ENCODE data around the gene C1orf53. TPM values are rescaled to one million over a fixed set of nuclear protein-coding genes. Genes with fewer than 3 reads are reported as not detected.
A peak's percentile ranks its signal among the peaks of the same experiment; 100 is the strongest.

The C1orf53 gene
- total and polyA plus RNA-seq, 12 donors, result 8.9 to 63.8 (median 15.4) TPM

- TF ChIP-seq, protein P1, sequence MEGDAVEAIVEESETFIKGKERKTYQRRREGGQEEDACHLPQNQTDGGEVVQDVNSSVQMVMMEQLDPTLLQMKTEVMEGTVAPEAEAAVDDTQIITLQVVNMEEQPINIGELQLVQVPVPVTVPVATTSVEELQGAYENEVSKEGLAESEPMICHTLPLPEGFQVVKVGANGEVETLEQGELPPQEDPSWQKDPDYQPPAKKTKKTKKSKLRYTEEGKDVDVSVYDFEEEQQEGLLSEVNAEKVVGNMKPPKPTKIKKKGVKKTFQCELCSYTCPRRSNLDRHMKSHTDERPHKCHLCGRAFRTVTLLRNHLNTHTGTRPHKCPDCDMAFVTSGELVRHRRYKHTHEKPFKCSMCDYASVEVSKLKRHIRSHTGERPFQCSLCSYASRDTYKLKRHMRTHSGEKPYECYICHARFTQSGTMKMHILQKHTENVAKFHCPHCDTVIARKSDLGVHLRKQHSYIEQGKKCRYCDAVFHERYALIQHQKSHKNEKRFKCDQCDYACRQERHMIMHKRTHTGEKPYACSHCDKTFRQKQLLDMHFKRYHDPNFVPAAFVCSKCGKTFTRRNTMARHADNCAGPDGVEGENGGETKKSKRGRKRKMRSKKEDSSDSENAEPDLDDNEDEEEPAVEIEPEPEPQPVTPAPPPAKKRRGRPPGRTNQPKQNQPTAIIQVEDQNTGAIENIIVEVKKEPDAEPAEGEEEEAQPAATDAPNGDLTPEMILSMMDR (IDR thresholded peaks at IDR 0.05), result no peak
- no peak for TF ChIP-seq POLR2A (IDR thresholded peaks at IDR 0.05)
- no peak for DNase-seq
- peaks cover 0 to 5% of the 10 kb centered on the region in 2 donors for H3K4me1 ChIP-seq (replicated peaks in 1 of 2)
- intact Hi-C loops (cut with DNase I), result no loop called here
- no peaks in the 10 kb centered on the region for H3K36me3 ChIP-seq (replicated peaks in 1 of 2)
- H3K27ac ChIP-seq, result peak overlapping the region; percentile 48 to 92 (median 90)
- WGBS, 4 donors, result 17 to 31% (median 23%) methylated on average over 4 to 6 of the region's 6 CpGs
- no peaks in the 10 kb centered on the region for H3K9me3 ChIP-seq (replicated peaks in 1 of 3)
- H3K4me3 ChIP-seq, result peak overlapping the region; percentile 39 to 91 (median 78)
- no peaks in the 10 kb centered on the region for H3K27me3 ChIP-seq
Measured at GRCh38 chr1:197902131-197902453, 338 bp upstream of the C1orf53 start.

DNA sequence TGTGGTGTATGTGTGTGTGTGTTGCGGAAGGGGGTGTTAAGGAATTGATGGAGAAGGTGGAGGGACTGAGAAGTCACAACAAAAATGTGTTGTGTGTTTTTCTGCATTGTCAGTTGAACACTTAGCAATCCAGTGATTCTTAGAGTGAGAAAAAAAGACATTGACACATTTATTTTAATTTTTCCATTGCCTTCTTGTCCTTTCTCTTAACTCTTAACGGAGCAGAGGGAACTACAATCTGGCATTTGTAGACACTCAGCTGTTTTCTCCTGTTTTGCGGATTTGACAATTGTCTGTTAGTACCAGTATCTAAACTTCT lies 725 bp downstream of the C1orf53 start:
- Histone ChIP-seq H3K9me3 (replicated peaks in 1 of 3) (no peaks in the 10 kb centered on the region), H3K4me3 (peak overlapping the region; percentile 26 to 79 (median 58)), H3K27me3 (peaks cover under 1% of the 10 kb centered on the region), H3K27ac (peak overlapping the region in 4 of 5 donors; percentile 73 to 92 (median 91)), H3K36me3 (replicated peaks in 1 of 2) (no peaks in the 10 kb centered on the region), H3K4me1 (replicated peaks in 1 of 2) (peaks cover 0 to 5% of the 10 kb centered on the region in 2 donors)
- TF ChIP-seq, protein P1 (IDR thresholded peaks at IDR 0.05), result no peak
- no peak for TF ChIP-seq POLR2A (IDR thresholded peaks at IDR 0.05)
- 17 to 21% (median 18%) methylated on average over 3 of the region's 3 CpGs for WGBS, 4 donors
- no peak for DNase-seq
- intact Hi-C loops (cut with DNase I), result no loop called here

DNA sequence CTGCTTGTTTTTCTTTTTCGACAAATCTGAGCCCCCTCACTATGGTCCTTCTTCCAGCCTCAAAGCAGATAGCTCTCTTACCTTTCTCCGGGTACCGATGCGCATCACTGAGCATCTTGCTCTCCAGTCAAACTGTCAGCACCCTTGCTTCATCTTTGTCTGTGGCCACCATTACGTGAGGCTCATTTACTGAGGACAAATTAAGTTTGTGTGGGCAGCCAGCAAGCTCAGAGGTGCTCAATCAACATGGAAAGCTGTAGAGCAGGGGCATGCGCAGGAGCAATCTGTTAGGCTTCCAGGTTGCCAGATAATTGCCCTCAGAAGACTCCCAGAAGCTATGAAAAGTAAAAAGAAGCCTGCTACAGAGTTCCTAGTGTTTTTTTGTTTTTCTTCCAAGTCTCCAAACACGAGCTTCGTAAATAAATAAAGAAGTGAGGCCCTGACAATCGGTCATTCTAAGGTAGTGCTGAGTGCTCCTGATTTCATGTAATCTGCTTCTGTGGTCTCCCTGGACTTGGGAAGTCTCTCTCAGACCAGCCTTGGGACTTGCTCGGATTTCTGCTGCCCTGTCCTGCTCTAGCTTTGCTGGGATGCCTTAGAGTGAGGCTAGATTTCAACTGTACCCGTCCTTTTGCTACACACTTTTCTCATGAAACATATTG lies 1.8 kb downstream of the C1orf53 start:
- Histone ChIP-seq H3K4me3 (no peak overlapping the region), H3K27me3 (peaks cover 11% of the 10 kb centered on the region), H3K9me3 (replicated peaks in 1 of 3) (no peaks in the 10 kb centered on the region), H3K27ac (no peak overlapping the region), H3K36me3 (replicated peaks in 1 of 2) (no peaks in the 10 kb centered on the region), H3K4me1 (replicated peaks in 1 of 2) (peaks cover 0 to 5% of the 10 kb centered on the region in 2 donors)
- DNase-seq, result no peak
- intact Hi-C loops (cut with DNase I), result no loop called here
- 71 to 74% (median 71%) methylated on average over 11 of the region's 11 CpGs for WGBS, 4 donors
- TF ChIP-seq, protein P1 (IDR thresholded peaks at IDR 0.05), result no peak
- TF ChIP-seq POLR2A (IDR thresholded peaks at IDR 0.05), result no peak

GRCh38 chr1:197905699-197906351 lies 3.4 kb downstream of the C1orf53 start:
- no peaks in the 10 kb centered on the region for H3K36me3 ChIP-seq (replicated peaks in 1 of 2)
- H3K27ac ChIP-seq, result no peak overlapping the region
- H3K9me3 ChIP-seq (replicated peaks in 1 of 3), result no peaks in the 10 kb centered on the region
- no peak for DNase-seq
- TF ChIP-seq, protein P1 (IDR thresholded peaks at IDR 0.05), result no peak
- TF ChIP-seq POLR2A (IDR thresholded peaks at IDR 0.05), result no peak
- peaks cover 27% of the 10 kb centered on the region for H3K27me3 ChIP-seq
- WGBS, 4 donors, result 71 to 80% (median 75%) methylated on average over 5 of the region's 5 CpGs
- intact Hi-C loops (cut with DNase I), result no loop called here
- H3K4me3 ChIP-seq, result no peak overlapping the region
- H3K4me1 ChIP-seq (replicated peaks in 1 of 2), result peaks cover 0 to 10% of the 10 kb centered on the region in 2 donors

All from adrenal gland (tissue), 12 donors.